Stimulated activated CD8-positive, alpha-beta memory T cell treated with anti-CD3 and anti-CD28 coated beads, Interleukin-4, amount 100 ng/mL, for 4 hours (primary cell): Measurements from ENCODE around the gene CCDC8.
"Not testable (repeated sequence)": the region's sequence is repeated elsewhere in the genome, so short reads cannot be mapped to it uniquely, and the experiment has no call there.

Experiments used
- DNase-seq, 2 donors: peaks; one replicate each; pipeline ENCODE4 v3.0.0-alpha.2; 2020; ENCODE audit warnings: low read depth in 2 of 2, low spot score in 1 of 2

The CCDC8 gene

DNA sequence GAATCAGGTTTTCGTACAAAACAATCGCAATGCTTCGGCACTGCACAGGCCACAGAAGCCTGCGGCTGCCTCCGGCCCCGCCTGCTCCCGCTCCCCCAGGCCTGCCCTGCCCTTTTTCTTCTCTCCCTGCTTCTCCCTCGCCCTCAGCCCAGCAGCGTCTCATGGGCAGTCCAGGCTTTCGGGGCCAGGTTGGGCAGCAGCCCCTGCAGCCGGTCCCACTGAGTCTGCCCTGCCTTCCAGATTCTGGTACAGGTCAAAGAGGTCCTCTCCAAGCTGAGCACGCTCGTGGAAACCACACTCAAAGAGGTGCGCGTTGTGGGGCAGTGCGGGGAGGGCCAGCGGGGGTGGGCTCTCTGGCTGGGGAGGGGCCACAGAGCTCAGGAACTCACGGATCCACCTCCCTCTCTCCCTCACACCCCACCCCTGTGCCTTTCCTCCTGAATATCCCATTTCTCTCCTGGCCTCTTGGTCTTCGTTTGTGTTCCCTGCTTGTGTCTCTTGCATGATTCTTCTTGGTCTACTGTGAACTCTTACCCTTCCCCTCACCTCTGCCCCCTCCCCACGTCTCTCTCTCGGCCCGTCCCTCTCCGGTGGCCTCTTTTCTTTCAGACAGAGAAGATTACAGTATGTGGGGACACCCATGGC lies 30.1 kb downstream of the CCDC8 start:
- no peak for DNase-seq

GRCh38 chr19:46381756-46382345 lies 31.5 kb downstream of the CCDC8 start:
- DNase-seq = no peak

GRCh38 chr19:46381346-46381745 lies 32.0 kb downstream of the CCDC8 start:
- no peak for DNase-seq

GRCh38 chr19:46380690-46381089 lies 32.7 kb downstream of the CCDC8 start:
- DNase-seq = no peak

GRCh38 chr19:46378268-46378667 lies 35.1 kb downstream of the CCDC8 start:
- DNase-seq = no peak

DNA sequence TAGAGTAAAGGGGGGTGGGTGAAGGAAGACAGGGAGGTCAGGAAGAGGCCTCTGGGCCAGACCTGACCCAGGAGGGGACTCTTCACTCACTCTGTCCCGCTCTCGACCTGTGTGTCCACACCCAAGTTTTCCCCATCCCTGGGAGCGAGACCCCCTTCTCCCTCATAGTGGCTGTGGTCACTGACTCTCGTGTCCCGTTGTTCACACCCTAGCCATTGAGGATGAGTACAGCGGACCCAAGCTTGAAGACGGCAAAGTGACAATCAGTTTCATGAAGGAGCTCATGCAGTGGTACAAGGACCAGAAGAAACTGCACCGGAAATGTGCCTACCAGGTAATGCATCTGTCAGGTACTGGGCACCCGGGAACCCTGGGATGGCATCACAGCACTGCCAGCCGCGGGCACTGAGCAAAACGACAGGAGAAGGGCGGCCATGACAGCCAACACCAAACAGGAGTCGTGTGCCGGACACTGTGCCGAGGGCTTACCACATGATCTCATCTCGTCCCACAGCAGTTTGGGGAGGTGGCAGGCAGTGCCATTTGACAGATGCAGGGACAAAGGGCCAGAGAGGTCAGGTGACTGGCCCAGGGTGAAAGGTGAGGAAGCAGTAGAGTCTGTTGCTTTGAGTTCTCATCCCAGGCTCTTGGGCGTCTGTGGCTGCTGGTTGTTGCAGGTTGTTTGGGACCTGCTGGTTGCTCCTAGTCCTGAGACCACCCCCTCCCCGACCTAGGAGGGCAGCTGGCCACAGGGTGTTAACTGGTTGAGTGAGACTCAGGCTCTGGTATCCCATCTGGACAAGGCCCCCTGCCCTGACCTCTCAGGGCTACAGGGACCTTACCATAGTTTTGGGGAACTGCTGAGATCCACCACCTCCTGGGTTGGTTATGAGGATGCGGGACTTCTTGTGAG lies 36.9 kb downstream of the CCDC8 start:
- no peak for DNase-seq

- not testable (repeated sequence) for DNase-seq
These were observed 37.8 kb downstream of the CCDC8 start for GRCh38 chr19:46375476-46376067.

- DNase-seq = no peak
These were observed 38.6 kb downstream of the CCDC8 start for GRCh38 chr19:46374536-46375475.

DNA sequence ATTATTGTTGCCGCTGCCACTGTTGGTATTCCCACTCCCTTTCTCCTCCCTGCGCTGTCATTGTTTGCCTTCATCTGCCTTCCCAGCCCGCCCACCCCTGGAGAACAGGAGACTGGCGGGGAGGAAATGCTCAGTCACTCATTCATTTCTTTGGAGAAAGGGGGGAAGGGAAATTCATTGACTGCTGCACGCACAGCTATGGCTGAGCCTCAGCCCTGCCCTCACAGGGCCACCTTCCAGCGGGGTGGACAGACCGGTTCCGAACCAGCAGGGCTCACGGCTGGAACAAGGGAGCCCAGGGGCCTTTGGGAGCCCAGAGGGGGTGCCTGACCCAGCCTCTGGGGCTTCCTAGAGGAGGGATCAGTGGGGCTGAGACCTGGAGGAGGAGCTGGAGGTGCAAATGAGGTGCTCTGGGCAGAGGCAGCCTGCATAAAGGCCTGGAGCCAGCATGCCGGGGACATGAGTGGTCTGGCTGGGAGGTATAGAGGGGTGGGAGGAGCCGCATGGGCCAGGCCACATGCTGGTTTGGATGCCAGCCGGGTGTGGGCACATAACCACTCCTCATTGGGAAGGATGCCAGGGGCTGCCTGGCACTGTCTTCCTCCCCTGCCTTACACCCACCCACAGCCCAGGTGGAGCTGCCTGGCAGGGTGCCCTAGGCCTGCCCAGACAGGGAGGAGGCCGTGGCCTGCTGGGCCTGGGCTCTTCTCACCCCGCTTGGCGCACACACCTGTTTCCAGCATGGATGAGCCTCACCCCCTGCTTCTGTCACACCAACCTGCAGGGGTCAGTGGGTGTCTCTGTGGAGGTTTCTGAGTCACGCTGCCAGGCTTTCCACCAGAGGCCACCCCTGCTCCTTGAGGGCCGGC lies 39.6 kb downstream of the CCDC8 start:
- no peak for DNase-seq

- DNase-seq = no peak
These were observed 40.4 kb downstream of the CCDC8 start for GRCh38 chr19:46372901-46373490.

DNA sequence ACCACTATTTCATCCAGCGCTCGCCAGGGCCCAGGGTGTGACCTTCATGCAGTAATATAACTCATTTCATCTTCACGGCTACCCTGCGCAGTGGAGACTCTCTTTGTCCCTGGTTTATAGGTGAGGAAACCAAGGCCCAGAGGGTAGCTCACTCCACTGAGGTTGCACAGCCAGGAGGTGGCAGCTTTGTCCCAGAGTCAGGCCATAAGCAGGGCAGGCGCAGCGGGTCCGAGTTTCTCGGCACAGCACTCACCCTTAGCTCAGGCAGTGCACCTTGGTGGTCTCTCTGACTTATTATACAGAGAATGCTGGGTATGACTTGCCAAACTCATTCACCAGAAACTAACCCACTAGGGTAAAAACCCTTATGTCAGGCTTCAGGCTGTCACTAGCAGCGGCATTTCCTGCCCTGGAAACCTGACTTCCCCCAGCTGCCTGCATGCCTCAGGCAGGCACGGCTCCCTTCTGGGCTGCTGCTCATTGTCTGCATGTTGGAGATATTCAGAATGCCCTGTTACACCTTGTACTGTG lies 41.9 kb downstream of the CCDC8 start:
- no peak for DNase-seq

GRCh38 chr19:46369817-46370216 lies 43.5 kb downstream of the CCDC8 start:
- no peak for DNase-seq

DNA sequence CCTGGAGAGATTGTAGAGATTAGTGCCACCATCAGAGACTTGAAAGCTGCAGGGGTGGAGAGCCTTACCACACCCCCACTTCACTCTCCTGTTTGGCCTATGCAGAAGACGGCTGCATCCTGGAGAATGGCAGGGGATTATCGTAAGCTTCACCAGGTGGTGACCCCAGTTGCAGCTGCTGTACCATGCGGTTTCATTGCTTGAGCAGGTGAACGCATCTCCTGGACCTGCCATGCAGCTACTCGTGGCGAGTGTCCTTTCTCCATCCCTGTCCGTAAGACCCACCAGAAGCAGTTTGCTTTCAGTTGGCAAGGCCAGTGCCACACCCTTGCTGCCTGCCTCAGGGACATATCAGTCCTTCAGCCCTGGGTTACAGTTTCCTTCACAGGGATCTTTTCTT lies 45.2 kb downstream of the CCDC8 start:
- no peak for DNase-seq

DNA sequence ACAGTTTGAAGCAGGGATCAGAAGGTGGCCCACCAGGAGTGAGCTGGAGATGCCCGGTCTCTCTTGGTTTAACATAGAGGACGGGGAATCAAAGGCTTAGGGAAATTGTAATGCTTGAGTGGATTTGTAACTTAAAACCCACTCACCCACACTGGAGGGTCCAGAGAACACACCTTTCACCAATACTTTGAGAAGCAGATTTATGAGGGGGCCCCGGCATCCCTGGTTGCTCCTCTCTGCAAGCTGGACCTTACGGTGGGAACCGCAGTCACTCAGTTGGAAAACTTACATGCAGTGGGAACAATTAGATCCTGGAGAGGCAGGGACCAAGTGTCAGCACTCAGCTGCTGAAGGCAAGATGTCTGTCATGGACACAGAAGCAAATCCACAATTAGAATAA lies 45.9 kb downstream of the CCDC8 start:
- no peak for DNase-seq

- DNase-seq = no peak
These were observed 46.6 kb downstream of the CCDC8 start for GRCh38 chr19:46366620-46367292.

DNA sequence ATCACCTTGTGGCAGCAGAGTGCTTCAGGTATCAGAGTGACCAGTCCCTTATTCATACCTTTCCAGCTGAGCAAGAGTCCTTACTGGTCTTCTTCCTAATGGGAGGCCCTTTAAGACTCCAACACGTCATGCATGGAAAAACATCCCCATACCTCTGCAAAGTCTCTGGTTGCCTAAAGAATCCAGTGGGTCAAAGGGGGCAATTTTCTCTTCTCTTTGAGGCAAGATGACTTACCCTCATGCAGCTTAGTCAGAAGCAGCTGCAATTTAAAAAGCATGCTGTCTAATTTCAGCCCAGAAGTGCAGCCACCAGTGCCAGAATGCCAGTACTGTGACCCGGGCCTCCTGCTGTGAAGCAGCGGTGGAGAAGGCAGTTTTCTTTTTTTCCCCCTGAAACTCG lies 47.8 kb downstream of the CCDC8 start:
- no peak for DNase-seq

DNA sequence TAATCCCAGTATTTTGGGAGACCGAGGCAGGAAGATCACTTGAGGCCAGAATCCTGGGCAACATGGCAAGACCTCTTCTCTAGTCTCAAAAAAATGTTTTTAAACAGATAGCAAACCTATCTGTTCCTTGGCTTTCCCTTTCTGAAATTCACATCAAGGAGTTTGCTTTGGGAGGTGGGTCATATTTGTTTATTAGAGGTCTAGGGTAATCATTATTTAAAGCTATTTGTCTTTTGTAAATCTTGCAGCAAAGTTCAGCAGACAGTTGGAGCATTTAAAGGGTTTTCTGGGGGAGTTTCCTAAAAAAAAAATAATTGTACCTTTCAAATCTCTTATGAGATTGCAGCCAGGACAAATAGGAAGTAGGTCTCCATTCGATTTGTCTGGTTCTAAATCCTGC lies 49.0 kb downstream of the CCDC8 start:
- DNase-seq = no peak

GRCh38 chr19:46361915-46362314 lies 51.4 kb downstream of the CCDC8 start:
- DNase-seq = no peak
